Activated B cell treated with CpG ODN at 0.5 μM for 24 hours (primary cell): ENCODE results near the gene AGAP1. TPM values are rescaled to one million over a fixed set of nuclear protein-coding genes. Genes with fewer than 3 reads are reported as not detected.

Experiments
- ATAC-seq: fragments of 200-7000 bp; cut with Tn5 transposase; one replicate; pipeline ENCODE4 v1.10.0; 2021; ENCODE audit warnings: low read depth, mild to moderate bottlenecking, moderate library complexity
- CTCF ChIA-PET: fragments of 350-600 bp; sonication (Branson Sonifier 250); formaldehyde crosslinking; loops from one replicate; lab custom pipeline; 2021; ENCODE audit warnings: antibody characterized with exemption; lab: Charles Lee
- POLR2A ChIA-PET: fragments of 350-600 bp; sonication (Branson Sonifier 250); formaldehyde crosslinking; loops from one replicate; lab custom pipeline; 2021; ENCODE audit warnings: antibody characterized with exemption; lab: Charles Lee
- DNase-seq: peaks from one replicate; pipeline ENCODE4 v3.0.0; 2022
- H3K27ac Mint-ChIP-seq: one replicate; pipeline ENCODE4 v1.8.0; 2020; ENCODE audit warnings: mixed read lengths
- H3K27me3 Mint-ChIP-seq: one replicate; pipeline ENCODE4 v1.8.0; 2021; ENCODE audit warnings: mixed read lengths
- H3K36me3 Mint-ChIP-seq: one replicate; pipeline ENCODE4 v1.8.0; 2021; ENCODE audit warnings: low read depth, mixed read lengths
- H3K4me1 Mint-ChIP-seq: one replicate; pipeline ENCODE4 v1.8.0; 2021; ENCODE audit warnings: mixed read lengths
- H3K4me3 Mint-ChIP-seq: one replicate; pipeline ENCODE4 v1.8.0; 2020; ENCODE audit warnings: mild to moderate bottlenecking, mixed read lengths
- H3K9me3 Mint-ChIP-seq: one replicate; pipeline ENCODE4 v1.8.0; 2020; ENCODE audit warnings: mixed read lengths
- CTCF ChIP-seq: fragments of 200-600 bp; IDR thresholded peaks from one replicate; pipeline ENCODE4 v1.8.0; 2022; ENCODE audit warnings: antibody characterized with exemption, mild to moderate bottlenecking
- intact Hi-C: fragments of 100-400 bp; cut with micrococcal nuclease; formaldehyde crosslinking; loops from one replicate; pipeline ENCODE4 v1.15.1; 2024
- total RNA-seq: library from RNA; stranded (reverse); gene quantifications from 2 replicates; pipeline ENCODE4 v1.2.3, GENCODE V29; 2022

AGAP1 gene
- total RNA-seq, 1 donor from 2014 or later: not detected

GRCh38 chr2:235810252-235810651, 316.4 kb downstream of the AGAP1 start:
- H3K4me1 Mint-ChIP-seq: no peaks in the 10 kb centered on the region
- intact Hi-C loops: no loop called here
- H3K27ac Mint-ChIP-seq: no peak overlapping the region
- no peak overlapping the region for H3K4me3 Mint-ChIP-seq
- no peaks in the 10 kb centered on the region for H3K36me3 Mint-ChIP-seq
- DNase-seq: no peak
- no peaks in the 10 kb centered on the region for H3K27me3 Mint-ChIP-seq
- H3K9me3 Mint-ChIP-seq: no peaks in the 10 kb centered on the region
- no peak for ATAC-seq
- CTCF ChIA-PET: no interaction called here
- POLR2A ChIA-PET: no interaction called here
- no peak for TF ChIP-seq CTCF

GRCh38 chr2:235810846-235811245, 317.0 kb downstream of the AGAP1 start:
- TF ChIP-seq CTCF: no peak
- H3K4me3 Mint-ChIP-seq: no peak overlapping the region
- H3K27me3 Mint-ChIP-seq: no peaks in the 10 kb centered on the region
- no peaks in the 10 kb centered on the region for H3K9me3 Mint-ChIP-seq
- intact Hi-C loops: no loop called here
- POLR2A ChIA-PET: no interaction called here
- H3K4me1 Mint-ChIP-seq: no peaks in the 10 kb centered on the region
- CTCF ChIA-PET: no interaction called here
- H3K27ac Mint-ChIP-seq: no peak overlapping the region
- DNase-seq: no peak
- no peak for ATAC-seq
- H3K36me3 Mint-ChIP-seq: no peaks in the 10 kb centered on the region

- DNase-seq (no peak), ATAC-seq (no peak)
- no peaks in the 10 kb centered on the region for H3K36me3 Mint-ChIP-seq
- ChIA-PET CTCF (no interaction called here), POLR2A (no interaction called here)
- no peaks in the 10 kb centered on the region for H3K27me3 Mint-ChIP-seq
- H3K9me3 Mint-ChIP-seq: no peaks in the 10 kb centered on the region
- no peak overlapping the region for H3K4me3 Mint-ChIP-seq
- intact Hi-C loops: no loop called here
- H3K4me1 Mint-ChIP-seq: no peaks in the 10 kb centered on the region
- no peak overlapping the region for H3K27ac Mint-ChIP-seq
- no peak for TF ChIP-seq CTCF
These were observed 317.8 kb downstream of the AGAP1 start for GRCh38 chr2:235811446-235812184.

GRCh38 chr2:235812185-235812665, 318.4 kb downstream of the AGAP1 start:
- no peak for ATAC-seq
- Mint-ChIP-seq H3K27me3 (no peaks in the 10 kb centered on the region), H3K4me1 (no peaks in the 10 kb centered on the region), H3K36me3 (no peaks in the 10 kb centered on the region), H3K4me3 (no peak overlapping the region), H3K9me3 (no peaks in the 10 kb centered on the region), H3K27ac (no peak overlapping the region)
- CTCF ChIA-PET: no interaction called here
- DNase-seq: no peak
- POLR2A ChIA-PET: no interaction called here
- intact Hi-C loops: no loop called here
- no peak for TF ChIP-seq CTCF

- Mint-ChIP-seq H3K9me3 (no peaks in the 10 kb centered on the region), H3K4me1 (no peaks in the 10 kb centered on the region), H3K36me3 (no peaks in the 10 kb centered on the region), H3K27me3 (no peaks in the 10 kb centered on the region), H3K4me3 (no peak overlapping the region), H3K27ac (no peak overlapping the region)
- POLR2A ChIA-PET: no interaction called here
- no peak for DNase-seq
- no peak for TF ChIP-seq CTCF
- intact Hi-C loops: no loop called here
- ATAC-seq: no peak
- CTCF ChIA-PET: no interaction called here
These were observed 319.6 kb downstream of the AGAP1 start for GRCh38 chr2:235813398-235813797.
